Activated CD8-positive, alpha-beta memory T cell treated with anti-CD3 and anti-CD28 coated beads for 1 hour (primary cell): ENCODE measurements around the gene SH3PXD2A.
"Not testable (repeated sequence)": the region's sequence is repeated elsewhere in the genome, so short reads cannot be mapped to it uniquely, and the experiment has no call there.

ENCODE experiments used
- DNase-seq, 2 donors: peaks; one replicate each; pipeline ENCODE4 v3.0.0-alpha.2; 2020; ENCODE audit warnings: low read depth in 1 of 2; ENCODE audit errors: extremely low read depth in 1 of 2

The SH3PXD2A gene

GRCh38 chr10:103772846-103773245, 82.5 kb downstream of the SH3PXD2A start:
- not testable (repeated sequence) for DNase-seq

GRCh38 chr10:103772096-103772845, 83.1 kb downstream of the SH3PXD2A start:
- peak in 1 of 2 donors; percentile 33 for DNase-seq

- no peak for DNase-seq
Measured at GRCh38 chr10:103770139-103770538, 85.2 kb downstream of the SH3PXD2A start.

- no peak for DNase-seq
Measured at GRCh38 chr10:103769176-103769575, 86.2 kb downstream of the SH3PXD2A start.

- no peak for DNase-seq
Measured at GRCh38 chr10:103768345-103768744, 87.0 kb downstream of the SH3PXD2A start.

- DNase-seq = no peak
Measured at GRCh38 chr10:103767756-103768155, 87.6 kb downstream of the SH3PXD2A start.

- DNase-seq = no peak
Measured at GRCh38 chr10:103766751-103767505, 88.4 kb downstream of the SH3PXD2A start.

GRCh38 chr10:103765981-103766380, 89.4 kb downstream of the SH3PXD2A start:
- DNase-seq = peak; percentile 36 to 68

- no peak for DNase-seq
Measured at GRCh38 chr10:103765168-103765567, 90.2 kb downstream of the SH3PXD2A start.

- DNase-seq = no peak
Measured at GRCh38 chr10:103764296-103765088, 90.9 kb downstream of the SH3PXD2A start.

- no peak for DNase-seq
Measured at GRCh38 chr10:103763374-103764202, 91.8 kb downstream of the SH3PXD2A start.

- no peak for DNase-seq
Measured at GRCh38 chr10:103762916-103763315, 92.5 kb downstream of the SH3PXD2A start.

GRCh38 chr10:103762162-103762561, 93.2 kb downstream of the SH3PXD2A start:
- no peak for DNase-seq

- no peak for DNase-seq
Measured at GRCh38 chr10:103761075-103761920, 94.1 kb downstream of the SH3PXD2A start.

GRCh38 chr10:103760233-103760632, 95.1 kb downstream of the SH3PXD2A start:
- DNase-seq = not testable (repeated sequence)

- DNase-seq = no peak
Measured at GRCh38 chr10:103759100-103759781, 96.1 kb downstream of the SH3PXD2A start.

- no peak for DNase-seq
Measured at GRCh38 chr10:103758294-103758681, 97.1 kb downstream of the SH3PXD2A start.

- DNase-seq = peak in 1 of 2 donors; percentile 45
Measured at GRCh38 chr10:103757531-103758293, 97.7 kb downstream of the SH3PXD2A start.
